ENCODE measurements around the gene VPS37B. TPM values are rescaled to one million over a fixed set of nuclear protein-coding genes. Genes with fewer than 3 reads are reported as not detected.
A peak's percentile ranks its signal among the peaks of the same experiment; 100 is the strongest.

VPS37B gene
- total and polyA plus RNA-seq, 10 of the 15 experiments (the other 5 are each of a cell fraction or from before 2014, with no cell fraction given): 0.66 to 68.6 (median 39.6) TPM

GRCh38 chr12:122893208-122894153 is 2.4 kb downstream of the VPS37B start (continued):
- TF ChIP-seq BHLHE40 (IDR thresholded peaks at IDR 0.05; ENCODE audit: borderline replicate concordance in 1 of 2, low read depth in 2 of 2, low read length in 1 of 2) (no peak; a peak in 1 of 4 replicates), HCFC1 (IDR thresholded peaks at IDR 0.05; ENCODE audit: low read length) (no peak), ZNF274 (IDR thresholded peaks at IDR 0.05; ENCODE audit: insufficient read depth, insufficient read length) (no peak), SRF (IDR thresholded peaks at IDR 0.05; ENCODE audit: low read depth in 2 of 2, low read length in 2 of 2) (no peak), BMI1 (IDR thresholded peaks at IDR 0.05; ENCODE audit: borderline replicate concordance) (no peak), IKZF2 (IDR thresholded peaks at IDR 0.05) (0 out of 4 replicates have a peak, but pooled peaks of 1 of the 2 experiments have one; percentile 25), NFIC (IDR thresholded peaks at IDR 0.05; ENCODE audit: low read depth, low read length) (no peak), IRF3 (IDR thresholded peaks at IDR 0.05) (no peak), PML (IDR thresholded peaks at IDR 0.05; ENCODE audit: low read length) (no peak), WRNIP1 (IDR thresholded peaks at IDR 0.05; ENCODE audit: borderline replicate concordance, low read depth, low read length) (no peak), HDGF (IDR thresholded peaks at IDR 0.05) (no peak), RUNX3 (IDR thresholded peaks at IDR 0.05; ENCODE audit: low read length) (peak; percentile 64; the same call in 1 of the 2 replicates), BACH1 (IDR thresholded peaks at IDR 0.05; ENCODE audit: borderline replicate concordance) (no peak), SP1 (IDR thresholded peaks at IDR 0.05; ENCODE audit: low read depth, low read length) (no peak), SMAD1 (IDR thresholded peaks at IDR 0.05; ENCODE audit: low read depth, partially characterized antibody) (no peak), POU2F2 (IDR thresholded peaks at IDR 0.05; ENCODE audit: borderline replicate concordance, low read depth, low read length) (no peak), SREBF1 (IDR thresholded peaks at IDR 0.05; ENCODE audit: low read length) (no peak), GATAD2B (conservative IDR thresholded peaks at IDR 0.05; ENCODE audit: low read depth) (no peak), MEF2A (IDR thresholded peaks at IDR 0.05; ENCODE audit: insufficient read depth, low read depth, low read length) (no peak), NR2C2 (IDR thresholded peaks at IDR 0.05; ENCODE audit: borderline replicate concordance, control insufficient read depth, insufficient read length, low read depth) (no peak), SIN3A (IDR thresholded peaks at IDR 0.05; ENCODE audit: low read depth, low read length) (no peak), CREM (IDR thresholded peaks at IDR 0.05; ENCODE audit: low read depth) (0 out of 2 replicates have a peak, but pooled peaks have one; percentile 20)
- TF ChIP-seq, protein P1, sequence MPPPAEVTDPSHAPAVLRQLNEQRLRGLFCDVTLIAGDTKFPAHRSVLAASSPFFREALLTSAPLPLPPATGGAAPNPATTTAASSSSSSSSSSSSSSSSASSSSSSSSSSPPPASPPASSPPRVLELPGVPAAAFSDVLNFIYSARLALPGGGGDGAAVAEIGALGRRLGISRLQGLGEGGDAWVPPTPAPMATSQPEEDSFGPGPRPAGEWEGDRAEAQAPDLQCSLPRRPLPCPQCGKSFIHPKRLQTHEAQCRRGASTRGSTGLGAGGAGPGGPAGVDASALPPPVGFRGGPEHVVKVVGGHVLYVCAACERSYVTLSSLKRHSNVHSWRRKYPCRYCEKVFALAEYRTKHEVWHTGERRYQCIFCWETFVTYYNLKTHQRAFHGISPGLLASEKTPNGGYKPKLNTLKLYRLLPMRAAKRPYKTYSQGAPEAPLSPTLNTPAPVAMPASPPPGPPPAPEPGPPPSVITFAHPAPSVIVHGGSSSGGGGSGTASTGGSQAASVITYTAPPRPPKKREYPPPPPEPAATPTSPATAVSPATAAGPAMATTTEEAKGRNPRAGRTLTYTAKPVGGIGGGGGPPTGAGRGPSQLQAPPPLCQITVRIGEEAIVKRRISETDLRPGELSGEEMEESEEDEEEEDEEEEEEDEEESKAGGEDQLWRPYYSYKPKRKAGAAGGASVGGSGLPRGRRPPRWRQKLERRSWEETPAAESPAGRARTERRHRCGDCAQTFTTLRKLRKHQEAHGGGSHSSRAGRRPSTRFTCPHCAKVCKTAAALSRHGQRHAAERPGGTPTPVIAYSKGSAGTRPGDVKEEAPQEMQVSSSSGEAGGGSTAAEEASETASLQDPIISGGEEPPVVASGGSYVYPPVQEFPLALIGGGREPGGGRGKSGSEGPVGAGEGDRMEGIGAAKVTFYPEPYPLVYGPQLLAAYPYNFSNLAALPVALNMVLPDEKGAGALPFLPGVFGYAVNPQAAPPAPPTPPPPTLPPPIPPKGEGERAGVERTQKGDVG (CRISPR knock-in tag; IDR thresholded peaks at IDR 0.05): no peak
- TF ChIP-seq, protein P2, sequence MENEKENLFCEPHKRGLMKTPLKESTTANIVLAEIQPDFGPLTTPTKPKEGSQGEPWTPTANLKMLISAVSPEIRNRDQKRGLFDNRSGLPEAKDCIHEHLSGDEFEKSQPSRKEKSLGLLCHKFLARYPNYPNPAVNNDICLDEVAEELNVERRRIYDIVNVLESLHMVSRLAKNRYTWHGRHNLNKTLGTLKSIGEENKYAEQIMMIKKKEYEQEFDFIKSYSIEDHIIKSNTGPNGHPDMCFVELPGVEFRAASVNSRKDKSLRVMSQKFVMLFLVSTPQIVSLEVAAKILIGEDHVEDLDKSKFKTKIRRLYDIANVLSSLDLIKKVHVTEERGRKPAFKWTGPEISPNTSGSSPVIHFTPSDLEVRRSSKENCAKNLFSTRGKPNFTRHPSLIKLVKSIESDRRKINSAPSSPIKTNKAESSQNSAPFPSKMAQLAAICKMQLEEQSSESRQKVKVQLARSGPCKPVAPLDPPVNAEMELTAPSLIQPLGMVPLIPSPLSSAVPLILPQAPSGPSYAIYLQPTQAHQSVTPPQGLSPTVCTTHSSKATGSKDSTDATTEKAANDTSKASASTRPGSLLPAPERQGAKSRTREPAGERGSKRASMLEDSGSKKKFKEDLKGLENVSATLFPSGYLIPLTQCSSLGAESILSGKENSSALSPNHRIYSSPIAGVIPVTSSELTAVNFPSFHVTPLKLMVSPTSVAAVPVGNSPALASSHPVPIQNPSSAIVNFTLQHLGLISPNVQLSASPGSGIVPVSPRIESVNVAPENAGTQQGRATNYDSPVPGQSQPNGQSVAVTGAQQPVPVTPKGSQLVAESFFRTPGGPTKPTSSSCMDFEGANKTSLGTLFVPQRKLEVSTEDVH (IDR thresholded peaks at IDR 0.05; ENCODE audit: low read depth, partially characterized antibody): no peak

All from GM12878 (cell line).